ENCODE measurements around the gene SEPTIN12.

SEPTIN12 gene

GRCh38 chr16:4803898-4804762, 16.0 kb upstream of the SEPTIN12 start:
- no peak overlapping the region for H3K4me3 ChIP-seq (ENCODE audit: low read depth, low read length)
- no peak for DNase-seq (ENCODE audit: low read depth)

- DNase-seq (ENCODE audit: low read depth): no peak
- peak overlapping the region; percentile 72 for H3K4me3 ChIP-seq (ENCODE audit: low read depth, low read length)
Observed at GRCh38 chr16:4803401-4803844, 15.3 kb upstream of the SEPTIN12 start.

GRCh38 chr16:4802659-4803287, 14.6 kb upstream of the SEPTIN12 start:
- H3K4me3 ChIP-seq (ENCODE audit: low read depth, low read length): peak overlapping the region; percentile 72
- peak; percentile 72 for DNase-seq (ENCODE audit: low read depth)

GRCh38 chr16:4801962-4802658, 14.0 kb upstream of the SEPTIN12 start, which contains the start of gene ROGDI:
TSS of gene ROGDI (minus strand) at chr16:4802633. CDS start at chr16:4802571, 62 bp downstream.
- H3K4me3 ChIP-seq (ENCODE audit: low read depth, low read length): peak within 1 kb of the TSS; percentile 72
- DNase-seq (ENCODE audit: low read depth): no peak

- DNase-seq (ENCODE audit: low read depth): no peak
- H3K4me3 ChIP-seq (ENCODE audit: low read depth, low read length): peak overlapping the region; percentile 72
Observed at GRCh38 chr16:4801051-4801961, 13.2 kb upstream of the SEPTIN12 start.

- no peak overlapping the region for H3K4me3 ChIP-seq (ENCODE audit: low read depth, low read length)
- DNase-seq (ENCODE audit: low read depth): no peak
Observed at GRCh38 chr16:4800290-4801041, 12.3 kb upstream of the SEPTIN12 start.

- no peak overlapping the region for H3K4me3 ChIP-seq (ENCODE audit: low read depth, low read length)
- DNase-seq (ENCODE audit: low read depth): no peak
Observed at GRCh38 chr16:4799171-4799855, 11.2 kb upstream of the SEPTIN12 start.

GRCh38 chr16:4798456-4798855, 10.3 kb upstream of the SEPTIN12 start:
- DNase-seq (ENCODE audit: low read depth): no peak
- no peak overlapping the region for H3K4me3 ChIP-seq (ENCODE audit: low read depth, low read length)

GRCh38 chr16:4797805-4798252, 9.7 kb upstream of the SEPTIN12 start:
- no peak overlapping the region for H3K4me3 ChIP-seq (ENCODE audit: low read depth, low read length)
- no peak for DNase-seq (ENCODE audit: low read depth)

GRCh38 chr16:4796982-4797804, 9.0 kb upstream of the SEPTIN12 start:
- DNase-seq (ENCODE audit: low read depth): no peak
- H3K4me3 ChIP-seq (ENCODE audit: low read depth, low read length): no peak overlapping the region

GRCh38 chr16:4795828-4796572, 7.9 kb upstream of the SEPTIN12 start:
- no peak for DNase-seq (ENCODE audit: low read depth)
- no peak overlapping the region for H3K4me3 ChIP-seq (ENCODE audit: low read depth, low read length)

GRCh38 chr16:4795181-4795827, 7.2 kb upstream of the SEPTIN12 start, which contains the start of gene SMIM22:
TSS of gene SMIM22 (plus strand) at chr16:4795369. CDS start at chr16:4795735, 366 bp downstream.
- no peak for DNase-seq (ENCODE audit: low read depth)
- H3K4me3 ChIP-seq (ENCODE audit: low read depth, low read length): no peak within 1 kb of the TSS

- DNase-seq (ENCODE audit: low read depth): no peak
- H3K4me3 ChIP-seq (ENCODE audit: low read depth, low read length): no peak overlapping the region
Observed at GRCh38 chr16:4792951-4793513, 4.9 kb upstream of the SEPTIN12 start.

GRCh38 chr16:4790871-4791270, 2.7 kb upstream of the SEPTIN12 start:
- no peak overlapping the region for H3K4me3 ChIP-seq (ENCODE audit: low read depth, low read length)
- no peak for DNase-seq (ENCODE audit: low read depth)

- DNase-seq (ENCODE audit: low read depth): no peak
- no peak overlapping the region for H3K4me3 ChIP-seq (ENCODE audit: low read depth, low read length)
Observed at GRCh38 chr16:4790261-4790660, 2.1 kb upstream of the SEPTIN12 start.

All from skeletal muscle cell (primary cell).